NT2/D1 (cell line): Measurements from ENCODE around the gene BTF3.

Source experiments
- SUZ12 ChIP-seq: IDR thresholded peaks from 2 replicates; pipeline ENCODE4 v1.6.1; 2011; ENCODE audit not compliant: insufficient read length, insufficient read depth; ENCODE audit errors: extremely low read depth
- YY1 ChIP-seq: IDR thresholded peaks from 2 replicates; pipeline ENCODE4 v1.6.1; 2011; ENCODE audit not compliant: insufficient read length, insufficient read depth
- ZNF274 ChIP-seq: IDR thresholded peaks from 2 replicates; pipeline ENCODE4 v1.6.1; 2011; ENCODE audit warnings: mild to moderate bottlenecking, low read depth, low read length

GRCh38 chr5:73460133-73460532 is 38.1 kb upstream of the BTF3 start:
- TF ChIP-seq SUZ12 (no peak), YY1 (no peak), ZNF274 (no peak)
